Progenitor cell of endocrine pancreas (in vitro differentiated cells): ENCODE measurements around the gene ATP10D. TPM values are rescaled to one million over a fixed set of nuclear protein-coding genes. Genes with fewer than 3 reads are reported as not detected.
"Not testable (repeated sequence)": the region's sequence is repeated elsewhere in the genome, so short reads cannot be mapped to it uniquely, and the experiment has no call there.

Source experiments
- DNase-seq: peaks from one replicate; pipeline ENCODE4 v3.0.0; 2021; ENCODE audit warnings: low spot score; ENCODE audit not compliant: unreplicated experiment
- H3K27ac Mint-ChIP-seq: 2 replicates; pipeline ENCODE4 v1.8.0; 2021; ENCODE audit warnings: mild to moderate bottlenecking, moderate library complexity, mixed read lengths
- H3K27me3 Mint-ChIP-seq: 2 replicates; pipeline ENCODE4 v1.8.0; 2021; ENCODE audit warnings: mixed read lengths
- H3K36me3 Mint-ChIP-seq: 2 replicates; pipeline ENCODE4 v1.8.0; 2022; ENCODE audit warnings: mixed read lengths; ENCODE audit not compliant: insufficient read depth
- H3K4me1 Mint-ChIP-seq: 2 replicates; pipeline ENCODE4 v1.8.0; 2021; ENCODE audit warnings: low read depth, mixed read lengths
- H3K4me3 Mint-ChIP-seq: 2 replicates; pipeline ENCODE4 v1.8.0; 2021; ENCODE audit warnings: low read depth, mild to moderate bottlenecking, moderate library complexity, mixed read lengths
- H3K9me3 Mint-ChIP-seq: 2 replicates; pipeline ENCODE4 v1.8.0; 2021; ENCODE audit warnings: low read depth, mixed read lengths
- total RNA-seq: library from RNA; stranded (reverse); gene quantifications from 2 replicates; pipeline ENCODE4 v1.2.1, GENCODE V29; 2021
- TF ChIP-seq, protein P1 (sequence below): fragments of 200-600 bp; sonication (generic); IDR thresholded peaks from one replicate; pipeline ENCODE4 v1.5.0; 2021; ENCODE audit warnings: antibody characterized with exemption, mild to moderate bottlenecking; ENCODE audit not compliant: unreplicated experiment

The ATP10D gene
- total RNA-seq, 1 donor from 2014 or later, result 35.2 TPM

DNA sequence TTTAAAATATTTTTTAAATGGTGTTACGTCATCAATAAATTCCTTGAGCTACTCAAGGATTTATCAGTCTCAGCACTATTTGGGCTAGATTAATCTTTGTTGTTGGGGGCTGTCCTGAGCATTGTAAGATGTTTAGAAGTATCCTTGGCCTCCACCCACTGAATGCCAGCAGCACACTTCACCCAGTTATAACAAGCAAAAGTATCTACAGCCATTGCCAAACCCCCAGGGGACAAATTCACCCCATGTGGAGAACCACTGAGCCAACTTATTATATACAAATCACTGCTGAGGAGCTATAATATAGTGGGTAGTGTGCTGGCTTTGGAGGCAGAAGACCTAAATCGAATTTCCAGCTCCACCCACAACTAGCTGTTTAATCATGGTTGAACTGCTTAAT is 58.3 kb downstream of the ATP10D start:
- H3K36me3 Mint-ChIP-seq, result peaks cover 12% of the 10 kb centered on the region

DNA sequence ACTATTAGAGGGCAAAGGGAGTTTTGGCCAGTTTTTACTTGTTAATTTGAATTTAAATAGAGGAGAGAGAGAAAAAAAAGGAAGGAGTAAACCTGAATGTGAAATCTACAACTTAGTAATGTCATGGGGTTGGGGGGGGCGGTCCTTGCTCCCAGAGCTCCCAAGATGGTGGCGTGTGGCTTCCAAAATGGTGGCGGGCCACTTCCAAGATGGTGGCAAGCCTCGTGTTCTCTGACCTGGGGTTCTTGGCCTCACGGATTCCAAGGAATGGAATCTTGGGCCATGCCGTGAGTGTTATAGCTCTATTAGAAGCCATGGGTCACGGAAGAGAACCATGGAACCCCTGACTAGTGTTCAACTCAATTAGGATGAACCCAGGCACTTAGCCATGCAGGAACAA is 65.3 kb downstream of the ATP10D start:
- H3K27me3 Mint-ChIP-seq, DNase-seq, H3K4me1 Mint-ChIP-seq, H3K9me3 Mint-ChIP-seq, H3K27ac Mint-ChIP-seq, H3K4me3 Mint-ChIP-seq: not testable (repeated sequence)
- peaks cover 27% of the 10 kb centered on the region for H3K36me3 Mint-ChIP-seq

More for the DNA sequence above, 58.3 kb downstream of the ATP10D start:
- Mint-ChIP-seq H3K27me3 (no peaks in the 10 kb centered on the region), H3K4me3 (no peak overlapping the region), H3K27ac (no peak overlapping the region), H3K4me1 (peaks cover 1% of the 10 kb centered on the region), H3K9me3 (no peaks in the 10 kb centered on the region)
- no peak for DNase-seq
- TF ChIP-seq, protein P1, sequence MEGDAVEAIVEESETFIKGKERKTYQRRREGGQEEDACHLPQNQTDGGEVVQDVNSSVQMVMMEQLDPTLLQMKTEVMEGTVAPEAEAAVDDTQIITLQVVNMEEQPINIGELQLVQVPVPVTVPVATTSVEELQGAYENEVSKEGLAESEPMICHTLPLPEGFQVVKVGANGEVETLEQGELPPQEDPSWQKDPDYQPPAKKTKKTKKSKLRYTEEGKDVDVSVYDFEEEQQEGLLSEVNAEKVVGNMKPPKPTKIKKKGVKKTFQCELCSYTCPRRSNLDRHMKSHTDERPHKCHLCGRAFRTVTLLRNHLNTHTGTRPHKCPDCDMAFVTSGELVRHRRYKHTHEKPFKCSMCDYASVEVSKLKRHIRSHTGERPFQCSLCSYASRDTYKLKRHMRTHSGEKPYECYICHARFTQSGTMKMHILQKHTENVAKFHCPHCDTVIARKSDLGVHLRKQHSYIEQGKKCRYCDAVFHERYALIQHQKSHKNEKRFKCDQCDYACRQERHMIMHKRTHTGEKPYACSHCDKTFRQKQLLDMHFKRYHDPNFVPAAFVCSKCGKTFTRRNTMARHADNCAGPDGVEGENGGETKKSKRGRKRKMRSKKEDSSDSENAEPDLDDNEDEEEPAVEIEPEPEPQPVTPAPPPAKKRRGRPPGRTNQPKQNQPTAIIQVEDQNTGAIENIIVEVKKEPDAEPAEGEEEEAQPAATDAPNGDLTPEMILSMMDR, result no peak

GRCh38 chr4:47550899-47551548 is 65.9 kb downstream of the ATP10D start:
- DNase-seq, result no peak
- H3K27ac Mint-ChIP-seq, result no peak overlapping the region
- TF ChIP-seq, protein P1, result no peak
- no peaks in the 10 kb centered on the region for H3K4me1 Mint-ChIP-seq
- peaks cover 3% of the 10 kb centered on the region for H3K9me3 Mint-ChIP-seq
- H3K4me3 Mint-ChIP-seq, result no peak overlapping the region
- H3K27me3 Mint-ChIP-seq, result no peaks in the 10 kb centered on the region
- peaks cover 25% of the 10 kb centered on the region for H3K36me3 Mint-ChIP-seq

- Mint-ChIP-seq H3K4me1 (no peaks in the 10 kb centered on the region), H3K4me3 (no peak overlapping the region), H3K27ac (no peak overlapping the region), H3K27me3 (no peaks in the 10 kb centered on the region), H3K9me3 (peaks cover 3% of the 10 kb centered on the region), H3K36me3 (peaks cover 22% of the 10 kb centered on the region)
- TF ChIP-seq, protein P1, result no peak
- DNase-seq, result no peak
Observed at GRCh38 chr4:47551682-47552081, 66.6 kb downstream of the ATP10D start.

DNA sequence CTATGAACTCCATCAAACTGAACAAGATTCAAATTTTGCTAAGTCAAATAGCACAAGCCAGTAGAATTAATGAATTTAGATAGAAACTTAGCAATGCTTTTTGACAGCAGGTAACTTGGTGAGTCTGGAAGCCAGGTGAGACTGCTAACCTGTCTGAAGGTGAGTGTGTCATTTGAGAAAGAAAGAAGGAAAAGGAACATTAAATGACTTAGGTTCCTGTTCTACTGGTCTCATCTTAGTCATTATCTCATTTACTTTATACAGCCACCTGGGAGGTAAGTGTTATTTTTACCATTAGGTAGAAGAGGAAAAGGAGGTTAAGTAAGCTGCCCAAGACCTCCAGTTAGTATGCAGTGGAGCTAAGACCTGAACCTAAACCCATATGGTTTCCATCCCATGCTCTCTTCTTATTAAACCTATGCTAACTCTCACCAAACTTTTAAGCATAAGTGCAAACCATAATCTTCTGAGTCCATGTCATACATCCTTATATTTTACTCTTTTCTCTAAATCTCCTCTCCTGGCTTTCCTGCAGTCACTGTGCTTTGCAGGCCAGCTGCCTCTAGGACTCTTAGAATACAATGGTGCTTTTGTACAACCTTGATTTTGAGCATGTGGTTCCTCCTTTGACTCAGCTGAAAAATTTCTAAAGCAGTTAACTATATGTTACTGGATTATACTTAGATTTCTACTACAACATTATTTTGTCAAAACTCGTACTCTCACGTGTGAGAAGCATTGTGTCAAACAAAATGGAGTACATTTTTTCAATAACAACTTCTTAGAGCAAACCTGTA is 68.5 kb downstream of the ATP10D start:
- H3K9me3 Mint-ChIP-seq, result peaks cover 3% of the 10 kb centered on the region
- no peak for DNase-seq
- H3K27me3 Mint-ChIP-seq, result no peaks in the 10 kb centered on the region
- no peak overlapping the region for H3K27ac Mint-ChIP-seq
- H3K36me3 Mint-ChIP-seq, result peaks cover 19% of the 10 kb centered on the region
- TF ChIP-seq, protein P1, result no peak
- no peaks in the 10 kb centered on the region for H3K4me1 Mint-ChIP-seq
- H3K4me3 Mint-ChIP-seq, result no peak overlapping the region

- DNase-seq, H3K27me3 Mint-ChIP-seq, H3K27ac Mint-ChIP-seq, H3K9me3 Mint-ChIP-seq, H3K4me3 Mint-ChIP-seq, H3K4me1 Mint-ChIP-seq: not testable (repeated sequence)
- H3K36me3 Mint-ChIP-seq, result peaks cover 21% of the 10 kb centered on the region
Observed at GRCh38 chr4:47555920-47556319, 70.8 kb downstream of the ATP10D start.
